Stomach (tissue), 4 donors: ENCODE measurements around the gene THAP3.

Source experiments
- POLR2A ChIP-seq, 4 donors: fragments of 450-650 bp; IDR thresholded peaks; one replicate each; pipeline ENCODE4 v1.6.1; 2016; ENCODE audit warnings: antibody characterized with exemption in 4 of 4, control low read depth in 2 of 4, mild to moderate bottlenecking in 1 of 4, moderate library complexity in 1 of 4
- TF ChIP-seq, protein P1 (sequence below), 7 experiments: fragments of 450-650 bp in 4 of 7; fragments of 200-600 bp in 3 of 7; sonication (generic) in 3 of 7; IDR thresholded peaks; one replicate each; pipeline ENCODE4 v1.5.1; 2016 to 2019; ENCODE audit warnings: antibody characterized with exemption in 7 of 7, control low read depth in 2 of 7, mild to moderate bottlenecking in 1 of 7

DNA sequence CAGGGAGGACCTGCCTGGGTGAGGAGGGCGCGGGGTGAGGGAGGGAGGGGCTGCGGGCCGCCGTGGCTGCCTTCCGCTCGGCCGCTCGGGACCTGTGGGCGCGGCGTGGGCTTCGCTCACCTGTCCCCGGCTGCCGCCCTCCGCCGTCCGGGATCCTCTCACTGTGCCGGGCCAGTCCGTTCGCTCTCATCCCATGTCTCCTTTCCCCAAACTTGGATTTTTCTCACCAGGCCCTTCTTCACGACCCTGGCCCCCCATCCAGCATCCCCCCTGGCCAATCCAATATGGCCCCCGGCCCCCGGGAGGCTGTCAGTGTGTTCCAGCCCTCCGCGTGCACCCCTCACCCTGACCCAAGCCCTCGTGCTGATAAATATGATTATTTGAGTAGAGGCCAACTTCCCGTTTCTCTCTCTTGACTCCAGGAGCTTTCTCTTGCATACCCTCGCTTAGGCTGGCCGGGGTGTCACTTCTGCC is 44.5 kb upstream of the THAP3 start:
- TF ChIP-seq, protein P1, sequence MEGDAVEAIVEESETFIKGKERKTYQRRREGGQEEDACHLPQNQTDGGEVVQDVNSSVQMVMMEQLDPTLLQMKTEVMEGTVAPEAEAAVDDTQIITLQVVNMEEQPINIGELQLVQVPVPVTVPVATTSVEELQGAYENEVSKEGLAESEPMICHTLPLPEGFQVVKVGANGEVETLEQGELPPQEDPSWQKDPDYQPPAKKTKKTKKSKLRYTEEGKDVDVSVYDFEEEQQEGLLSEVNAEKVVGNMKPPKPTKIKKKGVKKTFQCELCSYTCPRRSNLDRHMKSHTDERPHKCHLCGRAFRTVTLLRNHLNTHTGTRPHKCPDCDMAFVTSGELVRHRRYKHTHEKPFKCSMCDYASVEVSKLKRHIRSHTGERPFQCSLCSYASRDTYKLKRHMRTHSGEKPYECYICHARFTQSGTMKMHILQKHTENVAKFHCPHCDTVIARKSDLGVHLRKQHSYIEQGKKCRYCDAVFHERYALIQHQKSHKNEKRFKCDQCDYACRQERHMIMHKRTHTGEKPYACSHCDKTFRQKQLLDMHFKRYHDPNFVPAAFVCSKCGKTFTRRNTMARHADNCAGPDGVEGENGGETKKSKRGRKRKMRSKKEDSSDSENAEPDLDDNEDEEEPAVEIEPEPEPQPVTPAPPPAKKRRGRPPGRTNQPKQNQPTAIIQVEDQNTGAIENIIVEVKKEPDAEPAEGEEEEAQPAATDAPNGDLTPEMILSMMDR (IDR thresholded peaks at IDR 0.05): no peak
- no peak for TF ChIP-seq POLR2A (IDR thresholded peaks at IDR 0.05)
